HCT116 (cell line): ENCODE measurements around the gene ANHX.

Source experiments
- CEBPB ChIP-seq: IDR thresholded peaks from 2 replicates; pipeline ENCODE4 v1.6.1; 2012; ENCODE audit warnings: low read depth
- CTCF ChIP-seq, 3 experiments: fragments of 200-600 bp in 1 of 3; sonication (generic) in 1 of 3; IDR thresholded peaks in 2 of 3; conservative IDR thresholded peaks in 1 of 3; 2 replicates each; pipeline ENCODE4 v1.5.1; 2012 to 2017; ENCODE audit warnings: low read depth in 2 of 3, low read length in 2 of 3, antibody characterized with exemption in 1 of 3, borderline replicate concordance in 1 of 3, control low read depth in 1 of 3, mild to moderate bottlenecking in 1 of 3, mixed read lengths in 1 of 3, mixed run types in 1 of 3, moderate library complexity in 1 of 3; ENCODE audit not compliant: insufficient read depth in 1 of 3
- POLR2AphosphoS5 ChIP-seq: IDR thresholded peaks from 2 replicates; pipeline ENCODE4 v1.6.1; 2011; ENCODE audit warnings: mild to moderate bottlenecking, low read depth, low read length, moderate library complexity

DNA sequence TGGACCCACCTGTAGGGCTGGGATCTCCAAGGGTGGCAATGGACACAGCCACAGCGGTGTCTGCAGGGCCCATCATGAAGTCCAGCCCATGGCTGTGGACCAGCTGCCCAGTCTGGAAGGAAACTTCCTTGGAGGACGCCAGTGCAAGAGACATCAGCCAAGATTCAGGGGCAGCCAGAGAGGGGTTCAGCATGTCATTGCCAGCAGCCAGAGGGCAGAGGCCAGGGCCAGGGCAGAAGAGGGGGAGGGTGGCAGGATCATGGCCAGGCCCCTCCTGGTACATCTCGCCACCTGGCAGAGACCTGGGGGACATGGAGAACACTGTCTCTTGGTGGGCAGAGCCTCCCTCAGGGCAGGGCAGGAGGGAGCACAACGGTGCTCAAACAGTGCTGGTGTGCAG is 10.2 kb downstream of the ANHX start:
- no peak for TF ChIP-seq CTCF (IDR thresholded peaks at IDR 0.05 in 2 of 3, conservative IDR thresholded peaks at IDR 0.05 in 1 of 3; ENCODE audit: borderline replicate concordance in 1 of 3, insufficient read depth in 1 of 3, low read depth in 2 of 3, low read length in 2 of 3)
- TF ChIP-seq POLR2AphosphoS5 = no peak
- no peak for TF ChIP-seq CEBPB
